K562 (cell line): ENCODE measurements around the gene TP53TG5. TPM values are rescaled to one million over a fixed set of nuclear protein-coding genes. Genes with fewer than 3 reads are reported as not detected.

Experiments used
- BRCA1 ChIP-seq, 2 experiments: fragments of 450-650 bp in 1 of 2; sonication (generic) in 1 of 2; formaldehyde crosslinking in 1 of 2; IDR thresholded peaks; 2 replicates each; pipeline versions ENCODE4 v1.5.0 to v1.6.1; 2017 to 2020; ENCODE audit warnings: mild to moderate bottlenecking in 1 of 2, missing genetic modification reagents in 1 of 2
- CGGBP1 ChIP-seq: fragments of 250-450 bp; sonication (Bioruptor Pico); IDR thresholded peaks from 2 replicates; pipeline ENCODE4 v1.9.0; 2021; ENCODE audit warnings: mild to moderate bottlenecking
- CREB3L1 ChIP-seq: fragments of 450-650 bp; IDR thresholded peaks from 2 replicates; pipeline ENCODE4 v1.6.1; 2014; ENCODE audit warnings: low read depth, mild to moderate bottlenecking, moderate library complexity, borderline replicate concordance
- NCOA6 ChIP-seq: fragments of 450-650 bp; IDR thresholded peaks from 2 replicates; pipeline ENCODE4 v1.6.1; 2017; ENCODE audit warnings: mild to moderate bottlenecking
- NFYB ChIP-seq: IDR thresholded peaks from 2 replicates; pipeline ENCODE4 v1.6.1; 2011; ENCODE audit warnings: mild to moderate bottlenecking, moderate library complexity; ENCODE audit not compliant: insufficient read length; ENCODE audit errors: extremely low read depth
- PKNOX1 ChIP-seq: fragments of 450-650 bp; IDR thresholded peaks from 2 replicates; pipeline ENCODE4 v1.6.1; 2016
- PML ChIP-seq: IDR thresholded peaks from 2 replicates; pipeline ENCODE4 v1.6.1; 2012; ENCODE audit warnings: low read length, inconsistent platforms
- ZBTB34 ChIP-seq: fragments of 250-450 bp; sonication (Bioruptor Pico); IDR thresholded peaks from 2 replicates; pipeline ENCODE4 v1.8.0; 2021; ENCODE audit warnings: mild to moderate bottlenecking, moderate library complexity
- ZNF124 ChIP-seq: sonication (generic); formaldehyde crosslinking; IDR thresholded peaks from 2 replicates; pipeline ENCODE4 v1.8.1; 2022; ENCODE audit warnings: missing genetic modification reagents
- ZNF445 ChIP-seq: fragments of 250-450 bp; sonication (Bioruptor Pico); IDR thresholded peaks from 2 replicates; pipeline ENCODE4 v1.4.0; 2020; ENCODE audit warnings: low read depth, mild to moderate bottlenecking, moderate library complexity
- polyA plus RNA-seq, 8 experiments: library from polyadenylated mRNA; depleted of rRNA in 4 of 8; stranded (reverse) in 5 of 8; unstranded in 3 of 8; fragments of >200 nt; fragmentation: Nextera tagmentation in 2 of 8; fragmentation: Illumina TruSeq in 1 of 8; extraction: Ambion mirVana in 2 of 8; extraction: Trizol in 1 of 8; gene quantifications; 2 replicates each; pipeline versions ENCODE4 v1.2.1 to v1.2.3, GENCODE V29; 2011 to 2014; ENCODE audit warnings: inconsistent platforms in 1 of 8, missing spikeins in 1 of 8
- total RNA-seq, 7 experiments: library from RNA; depleted of rRNA in 6 of 7; stranded (reverse); fragments of >200 nt in 6 of 7; fragmentation: Illumina TruSeq in 2 of 7; extraction: Trizol in 2 of 7; gene quantifications; 2 replicates each; pipeline versions ENCODE4 v1.2.1 to v1.2.3, GENCODE V29; 2011 to 2021; ENCODE audit warnings: low replicate concordance in 1 of 7
- TF ChIP-seq, protein P1 (sequence below), 2 experiments: fragments of 450-650 bp; formaldehyde crosslinking in 1 of 2; IDR thresholded peaks; 2 replicates each; pipeline versions ENCODE4 v1.4.0 to v1.6.1; 2014 to 2020; ENCODE audit warnings: mild to moderate bottlenecking in 2 of 2, borderline replicate concordance in 1 of 2, low read depth in 1 of 2
- TF ChIP-seq, protein P2 (sequence below): fragments of 450-650 bp; IDR thresholded peaks from one replicate; pipeline ENCODE4 v1.6.1; 2018; ENCODE audit warnings: mild to moderate bottlenecking, moderate library complexity; ENCODE audit not compliant: partially characterized antibody

The TP53TG5 gene
- total and polyA plus RNA-seq, 9 of the 15 experiments (the other 6 are each of a cell fraction or from before 2014, with no cell fraction given): 0.04 to 0.05 (median 0.04) TPM; not detected in 6

DNA sequence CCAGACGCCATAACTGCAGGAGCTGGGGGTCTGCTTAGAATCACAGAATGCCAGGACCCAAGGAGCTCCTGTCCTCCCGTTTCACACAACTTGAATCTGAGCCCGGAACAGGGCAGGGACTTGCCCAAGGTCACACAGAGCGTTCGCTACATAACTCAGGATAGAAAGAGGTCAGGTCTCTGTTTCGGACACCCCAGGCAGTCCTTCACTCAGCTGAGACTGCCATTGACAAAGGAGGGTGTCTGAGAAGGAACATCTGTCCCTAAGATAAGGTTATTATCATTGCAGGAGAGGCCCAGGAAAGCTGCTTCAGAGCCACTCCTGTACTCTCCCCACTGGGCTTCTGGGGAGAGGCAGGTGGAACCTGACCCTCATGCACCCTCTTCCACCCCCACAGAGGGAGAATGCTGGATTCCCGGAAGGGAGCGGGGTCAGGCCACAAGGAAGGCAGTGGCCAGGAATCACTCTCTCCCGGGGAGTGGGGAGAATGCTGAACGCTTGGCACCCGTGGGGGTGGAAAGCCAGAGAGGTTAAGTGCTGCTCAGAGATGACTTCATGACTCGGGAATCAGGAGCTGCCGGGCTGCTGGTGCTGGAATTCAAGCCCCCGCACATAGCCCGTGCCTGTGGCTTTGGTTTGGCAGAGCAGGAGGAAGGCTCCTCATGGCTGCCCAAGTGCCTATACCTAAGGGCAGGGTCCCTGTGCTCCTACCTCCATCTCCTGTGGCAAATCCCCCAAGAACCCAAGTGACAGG, 40.6 kb downstream of the TP53TG5 start (continued):
- TF ChIP-seq, protein P1, sequence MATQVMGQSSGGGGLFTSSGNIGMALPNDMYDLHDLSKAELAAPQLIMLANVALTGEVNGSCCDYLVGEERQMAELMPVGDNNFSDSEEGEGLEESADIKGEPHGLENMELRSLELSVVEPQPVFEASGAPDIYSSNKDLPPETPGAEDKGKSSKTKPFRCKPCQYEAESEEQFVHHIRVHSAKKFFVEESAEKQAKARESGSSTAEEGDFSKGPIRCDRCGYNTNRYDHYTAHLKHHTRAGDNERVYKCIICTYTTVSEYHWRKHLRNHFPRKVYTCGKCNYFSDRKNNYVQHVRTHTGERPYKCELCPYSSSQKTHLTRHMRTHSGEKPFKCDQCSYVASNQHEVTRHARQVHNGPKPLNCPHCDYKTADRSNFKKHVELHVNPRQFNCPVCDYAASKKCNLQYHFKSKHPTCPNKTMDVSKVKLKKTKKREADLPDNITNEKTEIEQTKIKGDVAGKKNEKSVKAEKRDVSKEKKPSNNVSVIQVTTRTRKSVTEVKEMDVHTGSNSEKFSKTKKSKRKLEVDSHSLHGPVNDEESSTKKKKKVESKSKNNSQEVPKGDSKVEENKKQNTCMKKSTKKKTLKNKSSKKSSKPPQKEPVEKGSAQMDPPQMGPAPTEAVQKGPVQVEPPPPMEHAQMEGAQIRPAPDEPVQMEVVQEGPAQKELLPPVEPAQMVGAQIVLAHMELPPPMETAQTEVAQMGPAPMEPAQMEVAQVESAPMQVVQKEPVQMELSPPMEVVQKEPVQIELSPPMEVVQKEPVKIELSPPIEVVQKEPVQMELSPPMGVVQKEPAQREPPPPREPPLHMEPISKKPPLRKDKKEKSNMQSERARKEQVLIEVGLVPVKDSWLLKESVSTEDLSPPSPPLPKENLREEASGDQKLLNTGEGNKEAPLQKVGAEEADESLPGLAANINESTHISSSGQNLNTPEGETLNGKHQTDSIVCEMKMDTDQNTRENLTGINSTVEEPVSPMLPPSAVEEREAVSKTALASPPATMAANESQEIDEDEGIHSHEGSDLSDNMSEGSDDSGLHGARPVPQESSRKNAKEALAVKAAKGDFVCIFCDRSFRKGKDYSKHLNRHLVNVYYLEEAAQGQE (IDR thresholded peaks at IDR 0.05; ENCODE audit: borderline replicate concordance): no peak
- TF ChIP-seq, protein P1 (CRISPR knock-in tag; IDR thresholded peaks at IDR 0.05; ENCODE audit: low read depth): no peak
- TF ChIP-seq PML (peak; percentile 16; the same call in 1 of the 2 replicates), ZNF124 (no peak), ZBTB34 (CRISPR knock-in tag) (no peak), CGGBP1 (CRISPR knock-in tag) (no peak), ZNF445 (CRISPR knock-in tag) (no peak), BRCA1 (IDR thresholded peaks at IDR 0.05) (no peak), BRCA1 (CRISPR knock-in tag; IDR thresholded peaks at IDR 0.05) (no peak), NFYB (no peak), CREB3L1 (no peak), PKNOX1 (peak; percentile 30; the same call in 1 of the 2 replicates), NCOA6 (no peak)
- TF ChIP-seq, protein P2, sequence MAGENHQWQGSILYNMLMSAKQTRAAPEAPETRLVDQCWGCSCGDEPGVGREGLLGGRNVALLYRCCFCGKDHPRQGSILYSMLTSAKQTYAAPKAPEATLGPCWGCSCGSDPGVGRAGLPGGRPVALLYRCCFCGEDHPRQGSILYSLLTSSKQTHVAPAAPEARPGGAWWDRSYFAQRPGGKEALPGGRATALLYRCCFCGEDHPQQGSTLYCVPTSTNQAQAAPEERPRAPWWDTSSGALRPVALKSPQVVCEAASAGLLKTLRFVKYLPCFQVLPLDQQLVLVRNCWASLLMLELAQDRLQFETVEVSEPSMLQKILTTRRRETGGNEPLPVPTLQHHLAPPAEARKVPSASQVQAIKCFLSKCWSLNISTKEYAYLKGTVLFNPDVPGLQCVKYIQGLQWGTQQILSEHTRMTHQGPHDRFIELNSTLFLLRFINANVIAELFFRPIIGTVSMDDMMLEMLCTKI: no peak
